Vagina (tissue), 2 donors: ENCODE measurements around the gene ZNF778. TPM values are rescaled to one million over a fixed set of nuclear protein-coding genes. Genes with fewer than 3 reads are reported as not detected.
A peak's percentile ranks its signal among the peaks of the same experiment; 100 is the strongest.

ENCODE experiments used
- DNase-seq, 2 donors: peaks; one replicate each; pipeline ENCODE4 v3.0.0-alpha.2; 2017; ENCODE audit errors: extremely low spot score in 2 of 2
- H3K27ac ChIP-seq: fragments of 200-600 bp; sonication (generic); one replicate; pipeline ENCODE4 v1.5.1; 2019
- H3K27me3 ChIP-seq: fragments of 200-600 bp; sonication (generic); one replicate; pipeline ENCODE4 v1.5.1; 2019
- H3K36me3 ChIP-seq, 2 donors: fragments of 200-600 bp; sonication (generic); one replicate each; pipeline ENCODE4 v1.5.1; 2017 to 2019
- H3K4me1 ChIP-seq: fragments of 200-600 bp; sonication (generic); one replicate; pipeline ENCODE4 v1.5.1; 2019
- H3K4me3 ChIP-seq, 2 donors: fragments of 200-600 bp; sonication (generic); 1 replicate in 1 of 2; 2 replicates in 1 of 2; pipeline ENCODE4 v1.5.1; 2016 to 2019
- H3K9me3 ChIP-seq: fragments of 200-600 bp; sonication (generic); one replicate; pipeline ENCODE4 v1.5.1; 2019
- CTCF ChIP-seq, 3 experiments: fragments of 450-650 bp in 2 of 3; fragments of 200-600 bp in 1 of 3; sonication (generic) in 1 of 3; IDR thresholded peaks; one replicate each; pipeline ENCODE4 v1.5.1; 2017 to 2019; ENCODE audit warnings: antibody characterized with exemption in 3 of 3, mild to moderate bottlenecking in 2 of 3, moderate library complexity in 2 of 3
- POLR2A ChIP-seq, 2 donors: fragments of 450-650 bp; IDR thresholded peaks; one replicate each; pipeline ENCODE4 v1.6.1; 2017; ENCODE audit warnings: antibody characterized with exemption in 2 of 2, mild to moderate bottlenecking in 2 of 2, moderate library complexity in 2 of 2
- POLR2AphosphoS5 ChIP-seq, 2 donors: sonication (generic); formaldehyde crosslinking; IDR thresholded peaks; one replicate each; pipeline ENCODE4 v1.9.0; 2017; ENCODE audit warnings: antibody characterized with exemption in 2 of 2, mild to moderate bottlenecking in 2 of 2, low read depth in 1 of 2; ENCODE audit not compliant: insufficient read depth in 1 of 2
- intact Hi-C: fragments of 100-400 bp; cut with DNase I; formaldehyde crosslinking; loops from one replicate; pipeline ENCODE4 v1.15.1; 2023
- total RNA-seq: library from RNA; depleted of rRNA; stranded (reverse); fragments of >200 nt; gene quantifications from one replicate; pipeline ENCODE4 v1.2.3, GENCODE V29; 2016

Gene ZNF778
- total RNA-seq, 1 donor from 2014 or later: 6.6 TPM

GRCh38 chr16:89200850-89201411 lies 16.6 kb upstream of the ZNF778 start:
- Histone ChIP-seq H3K27me3 (no peaks in the 10 kb centered on the region), H3K4me3 (peak overlapping the region; percentile 7 to 39), H3K4me1 (peaks cover 21% of the 10 kb centered on the region), H3K36me3 (no peaks in the 10 kb centered on the region), H3K27ac (no peak overlapping the region), H3K9me3 (no peaks in the 10 kb centered on the region)
- DNase-seq: no peak
- intact Hi-C loops: no loop called here
- TF ChIP-seq CTCF (IDR thresholded peaks at IDR 0.05): no peak
- no peak for TF ChIP-seq POLR2AphosphoS5 (IDR thresholded peaks at IDR 0.05; ENCODE audit: insufficient read depth in 1 of 2, low read depth in 1 of 2)
- no peak for TF ChIP-seq POLR2A (IDR thresholded peaks at IDR 0.05)

- DNase-seq: no peak
- no peak overlapping the region for H3K27ac ChIP-seq
Measured at GRCh38 chr16:89201439-89202377, 15.8 kb upstream of the ZNF778 start.

GRCh38 chr16:89202422-89203215 lies 14.9 kb upstream of the ZNF778 start:
- Histone ChIP-seq H3K27me3 (no peaks in the 10 kb centered on the region), H3K4me1 (peaks cover 21% of the 10 kb centered on the region), H3K27ac (no peak overlapping the region), H3K36me3 (no peaks in the 10 kb centered on the region), H3K9me3 (no peaks in the 10 kb centered on the region), H3K4me3 (peak overlapping the region in 1 of 2 donors; percentile 7)
- intact Hi-C loops: no loop called here
- TF ChIP-seq POLR2AphosphoS5 (IDR thresholded peaks at IDR 0.05; ENCODE audit: insufficient read depth in 1 of 2, low read depth in 1 of 2) (no peak), POLR2A (IDR thresholded peaks at IDR 0.05) (no peak), CTCF (IDR thresholded peaks at IDR 0.05) (no peak)
- DNase-seq: no peak

More at GRCh38 chr16:89201439-89202377, 15.8 kb upstream of the ZNF778 start:
- H3K36me3 ChIP-seq: no peaks in the 10 kb centered on the region
- intact Hi-C loops: no loop called here
- TF ChIP-seq POLR2AphosphoS5 (IDR thresholded peaks at IDR 0.05; ENCODE audit: insufficient read depth in 1 of 2, low read depth in 1 of 2): no peak
- TF ChIP-seq CTCF (IDR thresholded peaks at IDR 0.05): no peak
- TF ChIP-seq POLR2A (IDR thresholded peaks at IDR 0.05): no peak
- no peaks in the 10 kb centered on the region for H3K27me3 ChIP-seq
- H3K4me3 ChIP-seq: peak overlapping the region; percentile 7 to 39
- peaks cover 21% of the 10 kb centered on the region for H3K4me1 ChIP-seq
- H3K9me3 ChIP-seq: no peaks in the 10 kb centered on the region

GRCh38 chr16:89207993-89208392 lies 9.5 kb upstream of the ZNF778 start:
- Histone ChIP-seq H3K4me3 (no peak overlapping the region), H3K36me3 (no peaks in the 10 kb centered on the region), H3K27ac (no peak overlapping the region), H3K4me1 (no peaks in the 10 kb centered on the region), H3K27me3 (no peaks in the 10 kb centered on the region), H3K9me3 (no peaks in the 10 kb centered on the region)
- no peak for DNase-seq
- intact Hi-C loops: no loop called here
- TF ChIP-seq CTCF (IDR thresholded peaks at IDR 0.05) (no peak), POLR2AphosphoS5 (IDR thresholded peaks at IDR 0.05; ENCODE audit: insufficient read depth in 1 of 2, low read depth in 1 of 2) (no peak), POLR2A (IDR thresholded peaks at IDR 0.05) (no peak)
